K562 (cell line): ENCODE measurements around the gene CHL1. TPM values are rescaled to one million over a fixed set of nuclear protein-coding genes. Genes with fewer than 3 reads are reported as not detected.

ENCODE experiments used
- ATAC-seq: fragments of 200-7000 bp; cut with Tn5 transposase; 3 replicates; pipeline ENCODE4 v1.9.1; 2020; ENCODE audit warnings: moderate library complexity
- BruUV-seq: library from RNA; stranded (reverse); fragments of 400-500 nt; replicated peaks from 2 replicates; lab custom pipeline; 2021; lab: Mats Ljungman, UMichigan
- CTCF ChIA-PET: fragments of 300-600 bp; formaldehyde crosslinking; extraction: SDS; loops from one replicate; lab custom pipeline; 2021; ENCODE audit warnings: low intra/inter-chr PET ratio; lab: Yijun Ruan, JAX
- POLR2A ChIA-PET: fragments of 300-600, 350-650 bp; sonication (Branson Sonifier 250); formaldehyde crosslinking; extraction: SDS; loops from one replicate; lab custom pipeline; 2021; ENCODE audit warnings: antibody characterized with exemption, inconsistent platforms; lab: Yijun Ruan, JAX
- DNase-seq, 4 experiments: peaks; one replicate each; pipeline versions ENCODE4 v3.0.0 to v3.0.0-alpha.2; 2011 to 2018; ENCODE audit warnings: low spot score in 3 of 4, mixed read lengths in 3 of 4; ENCODE audit errors: extremely low read depth in 1 of 4
- FAIRE-seq: peaks from 2 replicates; lab custom pipeline; 2011; peaks lifted over from hg19 to GRCh38; lab: Jason Lieb, UNC
- H2AFZ ChIP-seq: 2 replicates; pipeline ENCODE4 v1.6.0; 2011; ENCODE audit warnings: low read depth, low read length, control low read depth, inconsistent platforms
- H3K27ac ChIP-seq: fragments of 200-600 bp; 3 replicates; pipeline ENCODE4 v1.8.0; 2011; ENCODE audit warnings: low read depth, mild to moderate bottlenecking, control low read depth, inconsistent platforms, low read length, moderate library complexity, mixed read lengths; ENCODE audit errors: extremely low read depth
- H3K27me3 ChIP-seq, 2 experiments: fragments of 300-600 bp in 1 of 2; 2 replicates in 1 of 2; 3 replicates in 1 of 2; pipeline versions ENCODE4 v1.6.0 to v1.8.0; 2011; ENCODE audit warnings: inconsistent platforms in 2 of 2, low read length in 2 of 2, mild to moderate bottlenecking in 1 of 2, mixed read lengths in 1 of 2, moderate library complexity in 1 of 2; ENCODE audit not compliant: control insufficient read depth in 2 of 2, insufficient read depth in 2 of 2
- H3K36me3 ChIP-seq: fragments of 300-600 bp; 3 replicates; pipeline ENCODE4 v1.8.0; 2011; ENCODE audit warnings: mild to moderate bottlenecking, low read length, inconsistent platforms; ENCODE audit not compliant: control insufficient read depth, insufficient read depth
- H3K4me1 ChIP-seq, 2 experiments: fragments of 200-600 bp in 1 of 2; replicated peaks in 1 of 2; 2 replicates in 1 of 2; 3 replicates in 1 of 2; pipeline versions ENCODE4 v1.5.1 to v1.8.0; 2011; ENCODE audit warnings: inconsistent platforms in 2 of 2, low read length in 2 of 2, mild to moderate bottlenecking in 1 of 2, mixed read lengths in 1 of 2, moderate library complexity in 1 of 2; ENCODE audit not compliant: control insufficient read depth in 2 of 2, insufficient read depth in 2 of 2
- H3K4me2 ChIP-seq: 2 replicates; pipeline ENCODE4 v1.6.1; 2011; ENCODE audit warnings: low read length, control low read depth, inconsistent platforms, mixed read lengths; ENCODE audit not compliant: insufficient read depth
- H3K4me3 ChIP-seq: fragments of 200-600 bp; sonication (generic), shearing (Covaris generic); 2 replicates; pipeline ENCODE4 v1.5.1; 2016; ENCODE audit warnings: control low read depth, inconsistent platforms
- H3K79me2 ChIP-seq: fragments of 200-600 bp; 3 replicates; pipeline ENCODE4 v1.8.0; 2011; ENCODE audit warnings: low read length, inconsistent platforms; ENCODE audit not compliant: control insufficient read depth, insufficient read depth
- H3K9ac ChIP-seq, 2 experiments: 2 replicates each; pipeline versions ENCODE4 v1.6.0 to v1.6.1; 2011; ENCODE audit warnings: low read depth in 2 of 2, low read length in 2 of 2, control low read depth in 1 of 2, inconsistent platforms in 1 of 2, mild to moderate bottlenecking in 1 of 2, mixed read lengths in 1 of 2; ENCODE audit not compliant: insufficient read depth in 1 of 2
- H3K9me1 ChIP-seq: one replicate; pipeline ENCODE4 v1.6.0; 2011; ENCODE audit warnings: inconsistent platforms, mild to moderate bottlenecking, low read length, moderate library complexity; ENCODE audit not compliant: control insufficient read depth, insufficient read depth
- H3K9me3 ChIP-seq: replicated peaks from 2 replicates; pipeline ENCODE4 v1.5.1; 2011; ENCODE audit warnings: low read depth, low read length, inconsistent platforms; ENCODE audit not compliant: control insufficient read depth, insufficient read depth
- H4K20me1 ChIP-seq: replicated peaks from 2 replicates; pipeline ENCODE4 v1.6.1; 2011; ENCODE audit warnings: low read length, inconsistent platforms, mixed read lengths; ENCODE audit not compliant: control insufficient read depth, insufficient read depth
- FOSL1 ChIP-seq: fragments of 200-800 bp; sonication (Bioruptor generic); conservative IDR thresholded peaks from 2 replicates; pipeline ENCODE4 v1.6.1; 2016; ENCODE audit warnings: missing genetic modification characterization, missing compliant biosample characterization
- GABPB2 ChIP-seq: fragments of 250-450 bp; sonication (Bioruptor Pico); conservative IDR thresholded peaks from 2 replicates; pipeline ENCODE4 v1.5.1; 2021; ENCODE audit warnings: mild to moderate bottlenecking
- PTTG1 ChIP-seq: fragments of 450-650 bp; IDR thresholded peaks from 2 replicates; pipeline ENCODE4 v1.6.1; 2016; ENCODE audit warnings: low read depth, mild to moderate bottlenecking, missing genetic modification characterization, missing compliant biosample characterization
- RBM15 ChIP-seq: fragments of 200-400 bp; formaldehyde crosslinking; IDR thresholded peaks from 2 replicates; pipeline ENCODE4 v1.6.1; 2018; ENCODE audit warnings: mild to moderate bottlenecking, low read length, moderate library complexity; ENCODE audit not compliant: insufficient read depth
- RBM34 ChIP-seq: fragments of 200-400 bp; formaldehyde crosslinking; IDR thresholded peaks from 2 replicates; pipeline ENCODE4 v1.6.1; 2018; ENCODE audit warnings: low read length, borderline replicate concordance; ENCODE audit not compliant: insufficient read depth
- SAP30 ChIP-seq: fragments of 200-600 bp; sonication (generic); IDR thresholded peaks from 2 replicates; pipeline ENCODE4 v1.6.1; 2012; ENCODE audit warnings: borderline replicate concordance, low read depth, mild to moderate bottlenecking, moderate library complexity, low read length, control low read depth, inconsistent platforms; ENCODE audit not compliant: insufficient read depth, poor library complexity, severe bottlenecking
- XRCC3 ChIP-seq: fragments of 450-650 bp; IDR thresholded peaks from 2 replicates; pipeline ENCODE4 v1.6.1; 2017; ENCODE audit warnings: mild to moderate bottlenecking, moderate library complexity
- ZKSCAN8 ChIP-seq: fragments of 200-800 bp; sonication (Bioruptor generic); IDR thresholded peaks from 2 replicates; pipeline ENCODE4 v1.6.1; 2016; ENCODE audit warnings: missing genetic modification characterization, missing compliant biosample characterization
- ZNF174 ChIP-seq: fragments of 250-450 bp; sonication (Bioruptor Pico); IDR thresholded peaks from 2 replicates; pipeline ENCODE4 v1.4.0; 2020; ENCODE audit warnings: mild to moderate bottlenecking
- ZNF197 ChIP-seq: fragments of 200-800 bp; sonication (Bioruptor generic); IDR thresholded peaks from 2 replicates; pipeline ENCODE4 v1.6.1; 2016; ENCODE audit warnings: low read depth, missing genetic modification characterization, missing compliant biosample characterization
- in situ Hi-C: fragments of 300-500 bp; cut with MboI; formaldehyde crosslinking; loops from 4 replicates; pipeline ENCODE4 v1.15.0; 2018; ENCODE audit warnings: inconsistent platforms, mixed read lengths
- intact Hi-C: fragments of 100-400 bp; cut with micrococcal nuclease; formaldehyde crosslinking; loops from 2 replicates; pipeline ENCODE4 v1.14.2; 2022
- polyA plus RNA-seq, 8 experiments: library from polyadenylated mRNA; depleted of rRNA in 4 of 8; stranded (reverse) in 5 of 8; unstranded in 3 of 8; fragments of >200 nt; fragmentation: Nextera tagmentation in 2 of 8; fragmentation: Illumina TruSeq in 1 of 8; extraction: Ambion mirVana in 2 of 8; extraction: Trizol in 1 of 8; gene quantifications; 2 replicates each; pipeline versions ENCODE4 v1.2.1 to v1.2.3, GENCODE V29; 2011 to 2014; ENCODE audit warnings: inconsistent platforms in 1 of 8, missing spikeins in 1 of 8
- total RNA-seq, 7 experiments: library from RNA; depleted of rRNA in 6 of 7; stranded (reverse); fragments of >200 nt in 6 of 7; fragmentation: Illumina TruSeq in 2 of 7; extraction: Trizol in 2 of 7; gene quantifications; 2 replicates each; pipeline versions ENCODE4 v1.2.1 to v1.2.3, GENCODE V29; 2011 to 2021; ENCODE audit warnings: low replicate concordance in 1 of 7

CHL1 gene
- total and polyA plus RNA-seq, 9 of the 15 experiments (the other 6 are each of a cell fraction or from before 2014, with no cell fraction given): 0.02 TPM; not detected in 8

DNA sequence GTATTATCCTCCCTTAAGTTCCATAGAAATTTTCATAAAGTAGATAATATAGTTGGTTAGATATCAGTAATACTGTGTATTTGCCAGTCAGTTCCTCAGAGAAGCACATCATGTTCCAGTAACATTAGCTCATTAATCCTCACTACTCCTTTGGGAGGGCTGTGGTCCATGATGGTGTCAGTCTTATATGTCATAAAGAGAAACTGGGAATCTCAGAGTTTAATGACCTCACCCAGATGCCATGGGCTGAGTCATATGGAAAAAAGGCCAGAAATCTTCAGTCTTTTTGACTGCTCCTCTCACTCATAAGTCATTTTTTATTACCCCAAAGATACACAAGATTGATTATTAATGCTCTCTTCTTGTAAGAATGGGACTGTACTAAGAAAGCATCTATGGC lies 188.6 kb downstream of the CHL1 start:
- intact Hi-C loops: no loop called here
- TF ChIP-seq RBM34 (no peak), PTTG1 (tag) (no peak), ZNF197 (CRISPR knock-in tag) (no peak), RBM15 (no peak), ZNF174 (CRISPR knock-in tag) (no peak), XRCC3 (no peak), SAP30 (no peak), GABPB2 (CRISPR knock-in tag) (no peak), FOSL1 (tag) (no peak), ZKSCAN8 (CRISPR knock-in tag) (no peak)
- H3K4me1 ChIP-seq: no peaks in the 10 kb centered on the region
- no peak overlapping the region for H3K9ac ChIP-seq
- H3K4me2 ChIP-seq: no peak overlapping the region
- no TSS peak for BruUV-seq
- no peaks in the 10 kb centered on the region for H3K9me1 ChIP-seq
- no peaks in the 10 kb centered on the region for H3K9me3 ChIP-seq
- in situ Hi-C loops: no loop called here
- ATAC-seq: no peak
- no peak overlapping the region for H3K27ac ChIP-seq
- ChIA-PET POLR2A (no interaction called here), CTCF (no interaction called here)
- H2AFZ ChIP-seq: no peak overlapping the region
- no peak for FAIRE-seq
- no peaks in the 10 kb centered on the region for H3K27me3 ChIP-seq
- no peaks in the 10 kb centered on the region for H4K20me1 ChIP-seq
- no peak for DNase-seq
- no peaks in the 10 kb centered on the region for H3K36me3 ChIP-seq
- no peaks in the 10 kb centered on the region for H3K79me2 ChIP-seq
- H3K4me3 ChIP-seq: no peak overlapping the region
